Measurements from ENCODE around the gene TMEM41A. TPM values are rescaled to one million over a fixed set of nuclear protein-coding genes. Genes with fewer than 3 reads are reported as not detected.

TMEM41A gene
- total RNA-seq, 1 donor from 2014 or later = 22.1 TPM

DNA sequence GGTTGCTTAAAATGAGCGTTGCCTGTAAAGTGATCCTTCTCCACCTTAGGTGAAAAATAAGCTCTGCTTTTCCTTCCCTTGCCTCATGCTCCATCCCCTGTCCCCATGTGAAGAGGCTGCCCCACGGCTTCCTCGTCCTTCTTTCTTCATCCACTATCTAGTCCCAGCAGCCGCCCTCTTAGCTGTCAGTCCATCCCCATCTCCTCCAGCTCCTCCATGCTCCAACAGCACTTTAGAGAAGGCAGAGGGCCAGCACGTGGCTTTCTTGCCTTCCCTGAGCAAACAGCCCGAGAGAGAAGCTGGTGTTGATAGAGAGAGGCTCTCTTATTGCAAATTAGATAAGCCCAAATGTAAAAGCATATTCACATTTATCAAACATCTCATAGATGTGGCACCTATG lies 9.0 kb upstream of the TMEM41A start:
- no peak overlapping the region for H3K4me3 ChIP-seq (ENCODE audit: low read depth, low read length)
- no peak for DNase-seq (ENCODE audit: low read depth)
- H3K27me3 ChIP-seq (ENCODE audit: control insufficient read depth, insufficient read depth, low read length) = no peaks in the 10 kb centered on the region
- TF ChIP-seq, protein P1, sequence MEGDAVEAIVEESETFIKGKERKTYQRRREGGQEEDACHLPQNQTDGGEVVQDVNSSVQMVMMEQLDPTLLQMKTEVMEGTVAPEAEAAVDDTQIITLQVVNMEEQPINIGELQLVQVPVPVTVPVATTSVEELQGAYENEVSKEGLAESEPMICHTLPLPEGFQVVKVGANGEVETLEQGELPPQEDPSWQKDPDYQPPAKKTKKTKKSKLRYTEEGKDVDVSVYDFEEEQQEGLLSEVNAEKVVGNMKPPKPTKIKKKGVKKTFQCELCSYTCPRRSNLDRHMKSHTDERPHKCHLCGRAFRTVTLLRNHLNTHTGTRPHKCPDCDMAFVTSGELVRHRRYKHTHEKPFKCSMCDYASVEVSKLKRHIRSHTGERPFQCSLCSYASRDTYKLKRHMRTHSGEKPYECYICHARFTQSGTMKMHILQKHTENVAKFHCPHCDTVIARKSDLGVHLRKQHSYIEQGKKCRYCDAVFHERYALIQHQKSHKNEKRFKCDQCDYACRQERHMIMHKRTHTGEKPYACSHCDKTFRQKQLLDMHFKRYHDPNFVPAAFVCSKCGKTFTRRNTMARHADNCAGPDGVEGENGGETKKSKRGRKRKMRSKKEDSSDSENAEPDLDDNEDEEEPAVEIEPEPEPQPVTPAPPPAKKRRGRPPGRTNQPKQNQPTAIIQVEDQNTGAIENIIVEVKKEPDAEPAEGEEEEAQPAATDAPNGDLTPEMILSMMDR (IDR thresholded peaks at IDR 0.05; ENCODE audit: insufficient read depth, low read length, poor library complexity, severe bottlenecking) = no peak
- no peaks in the 10 kb centered on the region for H3K36me3 ChIP-seq (ENCODE audit: control insufficient read depth, insufficient read depth, low read length)

DNA sequence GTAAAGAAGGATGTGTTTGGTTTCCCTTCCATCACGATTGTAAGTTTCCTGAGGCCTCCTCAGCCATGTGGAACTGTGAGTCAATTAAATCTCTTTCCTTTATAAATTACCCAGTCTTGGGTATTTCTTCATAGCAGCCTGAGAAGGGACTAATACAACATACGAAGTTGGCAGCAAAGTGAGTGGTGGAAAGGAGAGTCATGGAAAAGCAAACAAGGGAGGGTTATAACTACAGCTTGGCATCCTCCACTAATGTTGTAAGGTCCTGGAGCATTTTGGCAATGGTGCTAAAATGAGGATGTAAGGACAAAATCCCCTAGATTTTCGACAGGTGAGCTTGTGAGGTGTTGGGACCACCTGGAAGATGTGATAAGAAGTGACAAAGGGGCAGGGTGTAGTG lies 5.8 kb upstream of the TMEM41A start:
- no peak for DNase-seq (ENCODE audit: low read depth)
- Histone ChIP-seq H3K4me3 (ENCODE audit: low read depth, low read length) (no peak overlapping the region), H3K36me3 (ENCODE audit: control insufficient read depth, insufficient read depth, low read length) (no peaks in the 10 kb centered on the region), H3K27me3 (ENCODE audit: control insufficient read depth, insufficient read depth, low read length) (no peaks in the 10 kb centered on the region)
- TF ChIP-seq, protein P1 (IDR thresholded peaks at IDR 0.05; ENCODE audit: insufficient read depth, low read length, poor library complexity, severe bottlenecking) = no peak

DNA sequence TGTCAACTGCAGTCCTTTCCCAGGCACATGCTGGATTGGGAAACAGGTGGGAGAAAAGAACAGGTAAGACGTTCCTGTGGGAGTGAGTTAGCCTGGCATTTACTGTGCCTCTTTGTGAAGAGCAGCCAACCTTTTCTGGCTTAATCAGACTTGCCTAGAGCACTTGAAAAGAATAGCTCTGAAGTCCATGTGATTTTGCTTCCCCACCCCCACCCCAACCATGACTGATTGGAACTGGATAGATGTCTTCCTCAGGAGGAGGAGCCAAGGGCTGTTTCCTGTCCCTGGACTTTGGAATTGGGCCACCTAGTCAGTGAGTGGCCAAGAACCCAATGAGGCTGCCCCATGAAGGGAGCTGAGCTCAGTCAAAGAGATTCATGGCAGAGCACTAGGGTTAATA lies 4.7 kb upstream of the TMEM41A start:
- DNase-seq (ENCODE audit: low read depth) = no peak
- no peak overlapping the region for H3K4me3 ChIP-seq (ENCODE audit: low read depth, low read length)
- TF ChIP-seq, protein P1 (IDR thresholded peaks at IDR 0.05; ENCODE audit: insufficient read depth, low read length, poor library complexity, severe bottlenecking) = no peak
- no peaks in the 10 kb centered on the region for H3K27me3 ChIP-seq (ENCODE audit: control insufficient read depth, insufficient read depth, low read length)
- no peaks in the 10 kb centered on the region for H3K36me3 ChIP-seq (ENCODE audit: control insufficient read depth, insufficient read depth, low read length)

DNA sequence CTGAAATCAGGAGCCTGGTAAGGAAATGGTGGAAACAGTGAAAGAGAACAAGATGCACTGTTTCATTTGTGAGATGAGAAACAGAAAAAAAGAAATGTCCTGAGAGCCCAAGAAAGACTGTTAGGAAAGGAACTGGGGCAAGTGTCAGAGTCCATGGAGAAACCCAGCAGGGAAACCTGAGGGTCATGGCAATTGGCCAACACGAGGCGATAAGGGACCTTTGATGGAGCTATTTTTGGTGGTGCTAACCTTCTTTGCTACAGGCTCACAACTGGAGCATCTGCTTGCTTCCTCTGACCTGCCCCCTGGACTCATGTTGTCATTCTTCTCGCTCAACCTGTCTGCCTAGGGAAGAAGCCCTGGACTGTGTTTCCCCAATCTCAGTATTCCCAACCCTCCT lies 4.2 kb upstream of the TMEM41A start:
- DNase-seq (ENCODE audit: low read depth) = no peak
- Histone ChIP-seq H3K36me3 (ENCODE audit: control insufficient read depth, insufficient read depth, low read length) (no peaks in the 10 kb centered on the region), H3K27me3 (ENCODE audit: control insufficient read depth, insufficient read depth, low read length) (no peaks in the 10 kb centered on the region), H3K4me3 (ENCODE audit: low read depth, low read length) (no peak overlapping the region)
- TF ChIP-seq, protein P1 (IDR thresholded peaks at IDR 0.05; ENCODE audit: insufficient read depth, low read length, poor library complexity, severe bottlenecking) = no peak

DNA sequence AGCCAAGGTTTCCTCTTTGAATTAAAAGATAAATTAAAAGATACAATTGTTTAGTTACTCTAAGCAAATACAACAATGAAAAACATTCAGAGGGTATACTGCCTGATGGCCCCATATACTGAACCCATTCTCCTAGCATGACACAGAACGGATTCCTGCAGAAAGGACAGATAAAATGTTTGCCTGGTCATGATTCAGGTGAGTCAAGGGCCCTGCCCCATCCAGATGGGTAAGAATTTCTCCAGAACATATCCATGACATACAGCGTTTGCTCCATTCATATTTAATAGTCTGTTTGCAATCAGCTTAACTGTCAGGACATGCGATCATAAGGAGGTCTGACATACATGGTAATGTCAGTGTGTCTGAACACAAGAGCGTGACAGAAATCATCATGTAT lies 8.6 kb downstream of the TMEM41A start:
- TF ChIP-seq, protein P1 (IDR thresholded peaks at IDR 0.05; ENCODE audit: insufficient read depth, low read length, poor library complexity, severe bottlenecking) = no peak
- Histone ChIP-seq H3K36me3 (ENCODE audit: control insufficient read depth, insufficient read depth, low read length) (peaks cover 2% of the 10 kb centered on the region), H3K27me3 (ENCODE audit: control insufficient read depth, insufficient read depth, low read length) (no peaks in the 10 kb centered on the region), H3K4me3 (ENCODE audit: low read depth, low read length) (no peak overlapping the region)
- DNase-seq (ENCODE audit: low read depth) = no peak

DNA sequence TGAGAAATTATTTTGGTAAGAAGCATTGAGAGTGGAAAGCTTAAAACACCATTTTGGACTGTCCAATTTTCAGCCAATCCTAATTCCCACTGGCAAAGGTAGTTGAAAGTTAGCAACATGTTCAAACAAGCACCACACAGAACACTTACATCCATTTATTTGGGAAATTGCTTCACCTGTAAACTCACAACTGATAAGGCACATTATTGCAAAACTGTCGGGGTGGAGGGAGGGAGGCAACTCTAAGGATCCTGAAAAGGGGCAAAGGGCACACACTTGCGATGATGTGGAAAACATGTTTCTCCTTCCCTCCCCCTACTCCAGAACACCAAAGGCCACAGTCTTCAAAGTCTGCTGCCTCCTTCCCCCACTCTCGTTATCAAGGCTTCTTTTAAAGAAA lies 9.4 kb downstream of the TMEM41A start:
- no peak for DNase-seq (ENCODE audit: low read depth)
- peaks cover 2% of the 10 kb centered on the region for H3K36me3 ChIP-seq (ENCODE audit: control insufficient read depth, insufficient read depth, low read length)

More for the DNA sequence above, 9.4 kb downstream of the TMEM41A start:
- Histone ChIP-seq H3K27me3 (ENCODE audit: control insufficient read depth, insufficient read depth, low read length) (no peaks in the 10 kb centered on the region), H3K4me3 (ENCODE audit: low read depth, low read length) (no peak overlapping the region)
- TF ChIP-seq, protein P1 (IDR thresholded peaks at IDR 0.05; ENCODE audit: insufficient read depth, low read length, poor library complexity, severe bottlenecking) = no peak
